Measurements from ENCODE around the gene C7orf33. TPM values are rescaled to one million over a fixed set of nuclear protein-coding genes. Genes with fewer than 3 reads are reported as not detected.

The C7orf33 gene
- polyA plus RNA-seq, 2 of the 4 experiments (the other 2 are of a cell fraction), result not detected

- 20% methylated on average over 3 of the region's 3 CpGs for WGBS (ENCODE audit: missing lambda C conversion rate)
- POLR2A ChIA-PET, result interaction anchor here (0.5 kb wide), 1 partner anchor 498 kb away, joined by 3 read pairs; no protein-coding TSS in a partner anchor
Observed at GRCh38 chr7:148609045-148609725, 18.6 kb downstream of the C7orf33 start.

GRCh38 chr7:148611692-148612091 is 21.1 kb downstream of the C7orf33 start:
- Histone ChIP-seq H3K9me3 (no peaks in the 10 kb centered on the region), H3K4me3 (no peak overlapping the region), H3K4me2 (no peak overlapping the region), H3K4me1 (no peaks in the 10 kb centered on the region), H3K27ac (no peak overlapping the region)
- ATAC-seq (no peak), DNase-seq (ENCODE audit: low read depth in 1 of 2, low spot score in 1 of 2) (no peak), FAIRE-seq (no peak)
- POLR2A ChIA-PET, result no interaction called here
- CTCF ChIA-PET, result interaction anchor here (1.0 kb wide), 2 partner anchors 13 to 373 kb away, joined by 3 to 4 read pairs; no protein-coding TSS in a partner anchor
- TF ChIP-seq EHMT2 (IDR thresholded peaks at IDR 0.05; ENCODE audit: low read depth), result no peak
- TF ChIP-seq EP300 (IDR thresholded peaks at IDR 0.05), result no peak
- no peak for TF ChIP-seq FOXS1 (CRISPR knock-in tag; IDR thresholded peaks at IDR 0.05)
- 29% methylated on average over 4 of the region's 4 CpGs for WGBS (ENCODE audit: missing lambda C conversion rate)

More at GRCh38 chr7:148609045-148609725, 18.6 kb downstream of the C7orf33 start:
- Histone ChIP-seq H3K4me3 (no peak overlapping the region), H3K9me3 (peaks cover 16% of the 10 kb centered on the region; the same call in 1 of the 3 replicates), H3K4me2 (no peak overlapping the region), H3K4me1 (no peaks in the 10 kb centered on the region), H3K27ac (no peak overlapping the region)
- TF ChIP-seq KDM5A (IDR thresholded peaks at IDR 0.05) (no peak), REST (IDR thresholded peaks at IDR 0.05) (no peak), MYC (IDR thresholded peaks at IDR 0.05; ENCODE audit: borderline replicate concordance, low read length) (no peak)
- FAIRE-seq, result no peak
- no peak for ATAC-seq
- DNase-seq (ENCODE audit: low read depth in 1 of 2, low spot score in 1 of 2), result no peak
- CTCF ChIA-PET, result interaction anchor here (0.7 to 1.0 kb wide), 3 partner anchors 33 to 784 kb away, joined by 3 to 4 read pairs (median 4); no protein-coding TSS in a partner anchor

- Histone ChIP-seq H3K27ac (no peak overlapping the region), H3K4me1 (no peaks in the 10 kb centered on the region), H3K4me2 (no peak overlapping the region), H3K9me3 (no peaks in the 10 kb centered on the region), H3K4me3 (no peak overlapping the region)
- POLR2A ChIA-PET, result no interaction called here
- WGBS (ENCODE audit: missing lambda C conversion rate), result 39% methylated on average over 6 of the region's 6 CpGs
- FAIRE-seq (no peak), ATAC-seq (no peak), DNase-seq (ENCODE audit: low read depth in 1 of 2, low spot score in 1 of 2) (no peak)
- no peak for TF ChIP-seq POLR2AphosphoS2 (conservative IDR thresholded peaks at IDR 0.05; ENCODE audit: low read length)
- no peak for TF ChIP-seq RAD21 (conservative IDR thresholded peaks at IDR 0.05 in 1 of 2, IDR thresholded peaks at IDR 0.05 in 1 of 2)
- no peak for TF ChIP-seq NPAS2 (CRISPR knock-in tag; IDR thresholded peaks at IDR 0.05; ENCODE audit: borderline replicate concordance)
- no peak for TF ChIP-seq EHMT2 (IDR thresholded peaks at IDR 0.05; ENCODE audit: low read depth)
- no peak for TF ChIP-seq FOSB (CRISPR knock-in tag; IDR thresholded peaks at IDR 0.05)
- CTCF ChIA-PET, result interaction anchor here (1.3 kb wide), 1 partner anchor 10 kb away, joined by 3 read pairs; no protein-coding TSS in a partner anchor
Observed at GRCh38 chr7:148615085-148615730, 24.6 kb downstream of the C7orf33 start.

GRCh38 chr7:148620749-148621359 is 30.3 kb downstream of the C7orf33 start:
- ATAC-seq (peak; percentile 54 to 83; a peak in 4 of 6 replicates), FAIRE-seq (no peak), DNase-seq (ENCODE audit: low read depth in 1 of 2, low spot score in 1 of 2) (peak; percentile 12 to 32)
- POLR2A ChIA-PET, result no interaction called here
- TF ChIP-seq ESRRA (IDR thresholded peaks at IDR 0.05; ENCODE audit: borderline replicate concordance, low read length) (peak; percentile 10; the same call in 1 of the 2 replicates), ATOH8 (CRISPR knock-in tag; IDR thresholded peaks at IDR 0.05; ENCODE audit: low read depth) (no peak)
- CTCF ChIA-PET, result interaction anchor here (1.3 kb wide), 1 partner anchor 45 kb away, joined by 5 read pairs; no protein-coding TSS in a partner anchor
- H3K4me2 ChIP-seq, result peak overlapping the region; percentile 44
- H3K4me3 ChIP-seq, result no peak overlapping the region
- H3K27ac ChIP-seq, result peak overlapping the region in 1 of 2 experiments; percentile 16; a peak in 2 of 6 replicates
- WGBS (ENCODE audit: missing lambda C conversion rate), result 29% methylated on average over 6 of the region's 6 CpGs
- H3K9me3 ChIP-seq, result no peaks in the 10 kb centered on the region
- H3K4me1 ChIP-seq, result peaks cover 7% of the 10 kb centered on the region

All from A549 (cell line).